AG04449 (cell line): ENCODE measurements around the gene STAM.

Experiments used
- CTCF ChIA-PET: fragments of 350-600 bp; formaldehyde crosslinking; extraction: SDS; loops from one replicate; lab custom pipeline; 2021; ENCODE audit warnings: antibody characterized with exemption; lab: Yijun Ruan, JAX
- POLR2A ChIA-PET: fragments of 400-600, 350-600 bp; formaldehyde crosslinking; extraction: SDS; loops from one replicate; lab custom pipeline; 2020; ENCODE audit warnings: antibody characterized with exemption, inconsistent platforms; lab: Yijun Ruan, JAX
- DNase-seq: peaks from one replicate; pipeline ENCODE4 v3.0.0-alpha.2; 2010; ENCODE audit warnings: low read depth, low spot score
- H3K4me3 ChIP-seq: 2 replicates; pipeline ENCODE4 v1.5.1; 2011; ENCODE audit warnings: low read depth, mild to moderate bottlenecking, control low read depth, low read length
- TF ChIP-seq, protein P1 (sequence below): IDR thresholded peaks from one replicate; pipeline ENCODE4 v1.5.1; 2011; ENCODE audit warnings: mild to moderate bottlenecking, moderate library complexity, low read length, control low read depth, inconsistent platforms; ENCODE audit not compliant: insufficient read depth; ENCODE audit errors: missing control alignments

STAM gene

DNA sequence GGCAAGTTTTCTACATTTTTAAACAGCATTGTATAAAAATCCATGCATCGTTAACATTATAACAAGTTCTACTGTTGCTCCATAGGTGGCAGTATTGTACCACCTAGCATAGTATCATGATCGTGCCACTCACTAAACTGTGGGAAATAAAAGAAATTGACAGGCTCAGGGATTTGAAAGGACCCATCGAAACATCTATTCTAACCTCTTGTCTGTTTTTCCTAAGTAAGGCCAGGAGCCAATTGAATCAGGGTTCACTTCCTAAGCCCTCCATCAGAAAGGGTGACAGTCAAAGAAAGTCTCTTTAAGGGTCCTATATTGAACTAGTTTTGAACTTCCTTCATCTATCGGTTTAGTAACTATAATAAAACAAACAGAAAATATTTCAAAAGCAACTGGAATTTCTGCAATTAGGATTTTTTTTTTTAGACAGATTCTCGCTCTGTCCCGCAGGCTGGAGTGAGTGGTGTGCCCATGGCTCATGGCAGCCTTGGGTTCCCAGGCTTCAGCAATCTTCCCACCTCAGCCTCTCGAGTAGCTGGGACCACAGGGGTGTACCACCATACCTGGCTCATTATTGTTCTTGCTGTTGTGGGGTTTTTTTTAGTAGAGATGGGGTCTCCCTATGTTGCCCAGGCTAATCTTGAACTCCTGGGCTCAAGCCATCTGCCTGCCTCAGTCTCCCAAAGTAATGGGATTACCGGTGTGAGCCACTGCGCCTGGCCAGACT lies 36.2 kb upstream of the STAM start:
- TF ChIP-seq, protein P1, sequence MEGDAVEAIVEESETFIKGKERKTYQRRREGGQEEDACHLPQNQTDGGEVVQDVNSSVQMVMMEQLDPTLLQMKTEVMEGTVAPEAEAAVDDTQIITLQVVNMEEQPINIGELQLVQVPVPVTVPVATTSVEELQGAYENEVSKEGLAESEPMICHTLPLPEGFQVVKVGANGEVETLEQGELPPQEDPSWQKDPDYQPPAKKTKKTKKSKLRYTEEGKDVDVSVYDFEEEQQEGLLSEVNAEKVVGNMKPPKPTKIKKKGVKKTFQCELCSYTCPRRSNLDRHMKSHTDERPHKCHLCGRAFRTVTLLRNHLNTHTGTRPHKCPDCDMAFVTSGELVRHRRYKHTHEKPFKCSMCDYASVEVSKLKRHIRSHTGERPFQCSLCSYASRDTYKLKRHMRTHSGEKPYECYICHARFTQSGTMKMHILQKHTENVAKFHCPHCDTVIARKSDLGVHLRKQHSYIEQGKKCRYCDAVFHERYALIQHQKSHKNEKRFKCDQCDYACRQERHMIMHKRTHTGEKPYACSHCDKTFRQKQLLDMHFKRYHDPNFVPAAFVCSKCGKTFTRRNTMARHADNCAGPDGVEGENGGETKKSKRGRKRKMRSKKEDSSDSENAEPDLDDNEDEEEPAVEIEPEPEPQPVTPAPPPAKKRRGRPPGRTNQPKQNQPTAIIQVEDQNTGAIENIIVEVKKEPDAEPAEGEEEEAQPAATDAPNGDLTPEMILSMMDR = peak; percentile 62
- no peak for DNase-seq
- no peak overlapping the region for H3K4me3 ChIP-seq
- CTCF ChIA-PET = interaction anchor here (0.6 to 4.6 kb wide), 27 partner anchors 8 to 632 kb away, joined by 3 to 46 read pairs (median 3); no protein-coding TSS in a partner anchor
- POLR2A ChIA-PET = no interaction called here

DNA sequence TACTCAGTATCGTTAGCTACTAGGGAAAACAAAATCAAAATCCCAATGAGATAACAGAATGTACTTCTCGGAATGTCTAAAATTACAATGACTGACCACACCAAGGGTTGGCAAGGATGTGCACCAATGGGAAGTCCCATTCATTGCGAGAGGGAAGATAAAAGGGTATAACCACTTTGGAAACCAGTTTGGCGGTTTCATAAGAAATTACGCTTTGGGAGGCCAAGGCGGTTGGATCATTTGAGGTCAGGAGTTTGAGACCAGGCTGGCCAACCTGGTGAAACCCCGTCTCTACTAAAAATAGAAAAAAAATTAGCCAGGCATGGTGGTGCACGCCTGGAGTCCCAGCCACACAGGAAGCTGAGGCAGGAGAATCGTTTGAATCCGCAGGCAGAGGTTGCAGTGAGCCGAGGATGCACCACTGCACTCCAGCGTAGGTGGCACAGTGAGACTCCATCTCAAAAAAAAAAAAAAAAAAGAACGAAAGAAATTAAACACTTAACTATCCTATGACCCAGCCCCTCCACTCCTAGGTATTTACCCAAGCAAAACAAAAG lies 34.4 kb upstream of the STAM start:
- POLR2A ChIA-PET = no interaction called here

DNA sequence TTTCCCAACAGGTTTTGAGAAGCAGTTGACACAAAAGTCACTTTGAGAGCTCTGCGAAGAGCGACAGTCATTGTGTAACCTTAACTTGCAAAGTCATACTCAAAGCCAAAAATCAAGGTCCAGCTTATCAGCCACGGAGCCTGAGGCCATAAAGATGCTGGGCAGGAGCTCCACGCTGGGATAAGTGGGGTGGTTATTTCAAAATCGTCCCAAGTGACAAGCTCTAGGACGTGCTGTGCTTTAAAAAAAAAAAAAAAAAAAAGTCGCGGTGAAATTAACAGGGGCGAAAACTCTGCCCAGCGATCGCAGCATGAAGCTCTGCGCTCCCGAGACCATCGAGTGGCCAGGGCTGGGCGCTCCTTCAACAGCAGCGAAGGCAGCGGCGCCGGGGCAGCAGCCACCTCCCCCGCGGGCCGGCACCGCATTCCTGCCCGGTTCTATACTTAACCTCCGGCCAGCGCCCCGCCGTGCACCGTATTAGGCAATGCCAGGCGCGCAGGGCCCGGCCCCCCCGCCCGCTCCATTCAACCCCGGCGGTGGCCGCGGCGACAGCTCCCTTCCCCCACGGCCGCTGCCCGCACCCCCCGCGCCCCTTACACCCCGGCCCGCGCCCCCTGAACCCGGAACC lies 27.4 kb upstream of the STAM start:
- ChIA-PET CTCF (interaction anchor here (0.6 to 2.4 kb wide), 11 partner anchors 10 to 488 kb away, joined by 3 to 13 read pairs (median 5); no protein-coding TSS in a partner anchor), POLR2A (interaction anchor here (0.8 to 3.0 kb wide), 4 partner anchors 11 to 74 kb away, joined by 3 to 30 read pairs (median 4); partner anchors contain the start of gene STAM)
- H3K4me3 ChIP-seq = peak overlapping the region; percentile 74
- TF ChIP-seq, protein P1 = no peak
- no peak for DNase-seq

More for the DNA sequence above, 34.4 kb upstream of the STAM start:
- H3K4me3 ChIP-seq = no peak overlapping the region
- CTCF ChIA-PET = interaction anchor here (0.7 to 4.6 kb wide), 7 partner anchors 10 to 264 kb away, joined by 3 to 46 read pairs (median 7); no protein-coding TSS in a partner anchor
- DNase-seq = no peak
- TF ChIP-seq, protein P1 = no peak

DNA sequence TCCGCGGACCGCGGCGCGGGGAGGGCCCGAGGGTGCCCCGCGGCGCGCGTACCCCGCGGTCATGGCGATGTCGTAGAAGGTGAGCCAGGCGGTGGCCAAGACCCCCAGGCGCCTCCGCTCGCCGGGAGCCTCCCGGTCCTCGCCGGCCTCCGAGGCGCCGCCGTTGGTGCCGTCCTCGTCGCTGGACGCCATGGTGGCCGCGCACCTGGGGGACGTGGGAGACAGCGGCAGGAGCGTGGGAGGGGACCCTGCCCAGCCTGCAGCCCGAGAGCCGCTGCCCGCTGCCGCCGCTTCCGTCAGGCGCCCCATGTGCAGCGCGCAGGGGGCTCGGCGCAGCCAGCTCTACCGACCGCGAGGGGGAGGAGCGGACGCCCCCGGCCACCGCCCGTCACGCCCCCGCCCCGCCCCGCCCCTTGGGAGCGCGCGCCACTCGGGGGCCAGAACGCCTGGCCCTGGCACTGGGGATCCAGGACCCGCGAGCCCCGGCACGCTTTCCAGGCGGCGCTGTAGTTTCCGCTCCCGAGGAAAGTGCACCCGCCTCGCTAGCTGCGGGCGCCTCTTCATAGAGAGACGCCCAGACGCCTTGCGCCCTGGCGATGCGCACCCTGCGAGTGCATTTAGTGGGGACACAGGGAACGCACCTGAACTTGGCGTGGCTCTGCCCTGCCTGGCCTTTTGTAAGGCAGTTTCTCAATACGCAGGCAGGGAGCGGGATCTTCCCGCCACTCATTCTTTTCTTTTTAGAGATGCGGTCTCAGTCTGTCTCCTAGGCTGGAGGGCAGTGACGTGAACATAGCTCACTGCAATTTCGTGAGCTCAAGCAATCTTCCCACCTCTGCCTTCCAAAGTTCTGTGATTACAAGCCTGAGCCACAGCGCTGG lies 26.7 kb upstream of the STAM start, which contains the start of gene HACD1:
TSS of gene HACD1 (minus strand) at position 344 of the 881 bp plus-strand sequence. CDS start at position 309, 35 bp downstream.
- no peak for DNase-seq

DNA sequence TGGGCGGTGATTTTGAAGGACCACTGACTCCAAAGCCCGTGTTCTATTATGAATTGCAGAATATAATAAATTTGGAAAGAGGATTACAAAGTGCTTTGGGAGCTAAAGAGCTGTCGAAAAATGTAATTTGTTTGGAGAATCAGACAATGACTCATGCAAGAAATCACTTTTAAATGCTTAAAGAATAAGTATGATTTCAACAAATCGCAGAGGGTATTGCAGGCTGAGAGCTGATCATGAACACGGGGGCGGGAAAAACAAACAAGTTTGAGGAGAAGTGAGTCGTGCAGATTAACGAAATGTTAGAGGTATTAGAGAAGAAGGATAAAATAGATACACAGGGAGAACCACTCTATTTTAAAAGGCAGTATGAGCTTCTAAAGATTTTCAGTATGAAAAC lies 21.9 kb upstream of the STAM start:
- TF ChIP-seq, protein P1 = no peak
- H3K4me3 ChIP-seq = no peak overlapping the region
- no peak for DNase-seq
- CTCF ChIA-PET = interaction anchor here (1.2 to 2.3 kb wide), 6 partner anchors 16 to 222 kb away, joined by 3 to 8 read pairs (median 4); no protein-coding TSS in a partner anchor
- POLR2A ChIA-PET = interaction anchor here (2.2 kb wide), 1 partner anchor 22 kb away, joined by 10 read pairs; the partner anchor contains the start of gene STAM

More for the DNA sequence above, 26.7 kb upstream of the STAM start, which contains the start of gene HACD1:
- TF ChIP-seq, protein P1 = peak; percentile 49
- H3K4me3 ChIP-seq = peak within 1 kb of the TSS; percentile 74
- POLR2A ChIA-PET = interaction anchor here (0.6 to 3.0 kb wide), 6 partner anchors 12 to 985 kb away, joined by 3 to 30 read pairs (median 3); partner anchors contain the start of genes RSU1 and STAM
- CTCF ChIA-PET = interaction anchor here (0.6 to 2.4 kb wide), 16 partner anchors 9 to 257 kb away, joined by 3 to 13 read pairs (median 4); partner anchors contain the start of gene STAM
